ENCODE results near the gene ACTA1. TPM values are rescaled to one million over a fixed set of nuclear protein-coding genes. Genes with fewer than 3 reads are reported as not detected.

Gene ACTA1
- total and polyA plus RNA-seq, 2 experiments from 2014 or later = 0.28 to 0.33 TPM

DNA sequence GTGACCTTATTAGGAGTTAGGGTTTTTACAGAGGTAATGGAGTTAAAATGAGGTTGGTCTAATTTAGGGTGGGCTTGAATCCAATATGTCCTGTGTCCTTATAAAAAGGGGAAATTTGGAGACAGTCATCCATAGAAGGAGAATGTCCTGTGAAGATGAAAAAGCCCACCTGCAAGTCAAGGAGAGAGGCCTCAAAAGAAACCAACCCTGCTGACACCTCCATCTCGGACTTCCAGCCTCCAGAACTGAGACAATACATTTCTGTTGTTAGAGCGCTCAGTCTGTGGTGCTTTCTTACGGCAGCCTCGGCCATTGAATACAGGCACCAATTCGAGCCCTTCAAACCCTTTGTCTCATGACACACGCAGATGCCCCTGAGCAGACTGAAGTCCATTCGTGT lies 43.8 kb downstream of the ACTA1 start:
- H3K4me3 ChIP-seq = no peak overlapping the region
- no peaks in the 10 kb centered on the region for H3K79me2 ChIP-seq
- H3K36me3 ChIP-seq (replicated peaks; ENCODE audit: insufficient read depth, low read depth) = no peaks in the 10 kb centered on the region
- H2AFZ ChIP-seq = no peak overlapping the region
- no peak overlapping the region for H3K4me2 ChIP-seq
- H3K27ac ChIP-seq = no peak overlapping the region
- no peak for DNase-seq (ENCODE audit: low spot score)
- no peaks in the 10 kb centered on the region for H3K27me3 ChIP-seq
- H3K9me3 ChIP-seq (ENCODE audit: low read depth) = no peaks in the 10 kb centered on the region
- no peaks in the 10 kb centered on the region for H4K20me1 ChIP-seq (ENCODE audit: insufficient read depth, poor library complexity, severe bottlenecking)
- no peaks in the 10 kb centered on the region for H3K9me2 ChIP-seq (replicated peaks; ENCODE audit: insufficient read depth)
- H3K4me1 ChIP-seq (ENCODE audit: insufficient read depth) = no peaks in the 10 kb centered on the region
- WGBS (ENCODE audit: low lambda C conversion rate, missing lambda C conversion rate) = 87% methylated on average over 7 of the region's 7 CpGs
- TF ChIP-seq, protein P1, sequence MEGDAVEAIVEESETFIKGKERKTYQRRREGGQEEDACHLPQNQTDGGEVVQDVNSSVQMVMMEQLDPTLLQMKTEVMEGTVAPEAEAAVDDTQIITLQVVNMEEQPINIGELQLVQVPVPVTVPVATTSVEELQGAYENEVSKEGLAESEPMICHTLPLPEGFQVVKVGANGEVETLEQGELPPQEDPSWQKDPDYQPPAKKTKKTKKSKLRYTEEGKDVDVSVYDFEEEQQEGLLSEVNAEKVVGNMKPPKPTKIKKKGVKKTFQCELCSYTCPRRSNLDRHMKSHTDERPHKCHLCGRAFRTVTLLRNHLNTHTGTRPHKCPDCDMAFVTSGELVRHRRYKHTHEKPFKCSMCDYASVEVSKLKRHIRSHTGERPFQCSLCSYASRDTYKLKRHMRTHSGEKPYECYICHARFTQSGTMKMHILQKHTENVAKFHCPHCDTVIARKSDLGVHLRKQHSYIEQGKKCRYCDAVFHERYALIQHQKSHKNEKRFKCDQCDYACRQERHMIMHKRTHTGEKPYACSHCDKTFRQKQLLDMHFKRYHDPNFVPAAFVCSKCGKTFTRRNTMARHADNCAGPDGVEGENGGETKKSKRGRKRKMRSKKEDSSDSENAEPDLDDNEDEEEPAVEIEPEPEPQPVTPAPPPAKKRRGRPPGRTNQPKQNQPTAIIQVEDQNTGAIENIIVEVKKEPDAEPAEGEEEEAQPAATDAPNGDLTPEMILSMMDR (IDR thresholded peaks at IDR 0.05; ENCODE audit: poor library complexity) = no peak
- TF ChIP-seq EZH2 (IDR thresholded peaks at IDR 0.05; ENCODE audit: borderline replicate concordance) (no peak), EZH2phosphoT487 (IDR thresholded peaks at IDR 0.05; ENCODE audit: low read depth, severe bottlenecking, unreplicated experiment) (no peak)

DNA sequence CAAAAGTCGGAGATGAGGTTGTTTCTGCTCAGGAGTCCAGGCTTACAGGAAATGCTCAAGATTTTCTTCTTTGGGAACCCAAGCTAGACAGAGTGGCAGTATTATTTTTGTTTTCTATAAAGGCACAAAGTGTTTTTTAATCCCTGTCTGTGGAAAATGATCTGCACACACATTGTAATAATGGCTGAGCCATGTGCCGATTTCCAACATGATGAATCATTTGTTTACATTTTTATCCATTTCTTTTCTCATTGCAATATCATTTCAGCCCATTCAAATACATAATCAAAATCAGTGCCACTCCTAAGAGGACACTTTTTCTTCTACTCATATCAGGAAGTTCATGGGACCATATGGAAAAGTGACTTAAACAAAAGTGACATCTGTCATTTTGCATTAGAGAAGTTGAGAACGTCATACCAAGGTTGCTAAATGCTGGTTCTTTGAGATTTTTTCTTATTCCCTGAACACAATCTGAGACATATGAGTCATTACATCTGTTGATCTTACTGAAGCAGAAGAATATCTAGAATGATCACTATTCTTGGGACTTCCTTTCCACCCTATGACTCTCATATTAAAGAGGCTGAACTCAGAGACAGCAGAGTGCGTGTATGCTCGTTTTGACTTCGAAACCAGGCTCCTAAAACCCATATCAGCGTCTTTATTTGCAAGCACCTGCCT lies 44.9 kb downstream of the ACTA1 start:
- Histone ChIP-seq H3K4me2 (no peak overlapping the region), H3K27ac (no peak overlapping the region), H2AFZ (no peak overlapping the region), H3K9me3 (ENCODE audit: low read depth) (no peaks in the 10 kb centered on the region), H3K4me3 (no peak overlapping the region), H3K36me3 (replicated peaks; ENCODE audit: insufficient read depth, low read depth) (no peaks in the 10 kb centered on the region), H3K9me2 (replicated peaks; ENCODE audit: insufficient read depth) (no peaks in the 10 kb centered on the region), H3K4me1 (ENCODE audit: insufficient read depth) (no peaks in the 10 kb centered on the region), H3K27me3 (no peaks in the 10 kb centered on the region), H4K20me1 (ENCODE audit: insufficient read depth, poor library complexity, severe bottlenecking) (no peaks in the 10 kb centered on the region), H3K79me2 (no peaks in the 10 kb centered on the region)
- no peak for DNase-seq (ENCODE audit: low spot score)
- WGBS (ENCODE audit: low lambda C conversion rate, missing lambda C conversion rate) = 81% methylated on average over 7 of the region's 7 CpGs
- TF ChIP-seq, protein P1 (IDR thresholded peaks at IDR 0.05; ENCODE audit: poor library complexity) = no peak
- TF ChIP-seq EZH2 (IDR thresholded peaks at IDR 0.05; ENCODE audit: borderline replicate concordance) (no peak), EZH2phosphoT487 (IDR thresholded peaks at IDR 0.05; ENCODE audit: low read depth, severe bottlenecking, unreplicated experiment) (no peak)

DNA sequence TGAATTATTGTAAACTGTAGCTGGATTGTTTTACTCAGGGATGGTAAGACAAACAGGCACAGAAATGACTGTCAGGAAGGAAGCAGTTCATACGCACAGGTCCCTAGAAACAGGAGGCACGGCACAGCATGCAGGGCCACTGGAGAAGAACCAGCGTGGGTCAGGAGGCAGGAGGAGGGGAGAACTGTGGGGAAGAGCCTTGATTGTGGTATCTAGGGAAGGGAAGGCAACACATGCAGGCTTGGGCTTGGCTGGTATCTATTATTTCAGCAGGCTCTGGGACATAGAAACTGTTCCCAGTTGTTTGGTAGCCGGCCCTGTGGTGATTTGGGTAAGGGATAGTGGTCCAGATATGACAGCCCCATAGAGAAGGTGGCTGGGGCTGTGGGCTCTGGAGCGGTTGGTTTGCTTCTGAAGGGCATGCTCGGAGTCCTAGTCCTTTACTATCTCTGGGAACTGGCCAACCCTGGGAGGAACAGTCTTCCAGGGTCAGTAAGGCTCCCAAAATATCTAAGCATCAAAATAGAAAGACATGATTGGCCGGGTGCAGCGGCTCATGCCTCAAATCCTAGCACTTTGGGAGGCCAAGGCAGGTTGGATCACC lies 47.9 kb downstream of the ACTA1 start:
- no peak overlapping the region for H3K27ac ChIP-seq
- 84% methylated on average over 8 of the region's 8 CpGs for WGBS (ENCODE audit: low lambda C conversion rate, missing lambda C conversion rate)
- H4K20me1 ChIP-seq (ENCODE audit: insufficient read depth, poor library complexity, severe bottlenecking) = no peaks in the 10 kb centered on the region
- H3K9me2 ChIP-seq (replicated peaks; ENCODE audit: insufficient read depth) = no peaks in the 10 kb centered on the region
- no peaks in the 10 kb centered on the region for H3K27me3 ChIP-seq
- H3K36me3 ChIP-seq (replicated peaks; ENCODE audit: insufficient read depth, low read depth) = no peaks in the 10 kb centered on the region
- no peak overlapping the region for H3K4me2 ChIP-seq
- no peak overlapping the region for H3K4me3 ChIP-seq
- H3K9me3 ChIP-seq (ENCODE audit: low read depth) = no peaks in the 10 kb centered on the region
- no peak for DNase-seq (ENCODE audit: low spot score)
- TF ChIP-seq EZH2 (IDR thresholded peaks at IDR 0.05; ENCODE audit: borderline replicate concordance) (no peak), EZH2phosphoT487 (IDR thresholded peaks at IDR 0.05; ENCODE audit: low read depth, severe bottlenecking, unreplicated experiment) (no peak)
- TF ChIP-seq, protein P1 (IDR thresholded peaks at IDR 0.05; ENCODE audit: poor library complexity) = no peak
- no peaks in the 10 kb centered on the region for H3K79me2 ChIP-seq
- no peaks in the 10 kb centered on the region for H3K4me1 ChIP-seq (ENCODE audit: insufficient read depth)
- no peak overlapping the region for H2AFZ ChIP-seq

Measured in hepatocyte (in vitro differentiated cells).